ENCODE measurements around the gene MICU1. TPM values are rescaled to one million over a fixed set of nuclear protein-coding genes. Genes with fewer than 3 reads are reported as not detected.

Gene MICU1
- total RNA-seq, 1 experiment from 2014 or later, result 89.4 TPM

GRCh38 chr10:72505435-72505834, 120.4 kb downstream of the MICU1 start:
- no peak for DNase-seq
- intact Hi-C loops (cut with micrococcal nuclease; ENCODE audit: unreplicated experiment), result no loop called here
- BruUV-seq (replicated peaks), result no TSS peak
- H3K27ac Mint-ChIP-seq (ENCODE audit: unreplicated experiment), result no peak overlapping the region
- H3K9me3 Mint-ChIP-seq (ENCODE audit: low read depth, unreplicated experiment), result peaks cover 3% of the 10 kb centered on the region
- no peaks in the 10 kb centered on the region for H3K4me1 Mint-ChIP-seq (ENCODE audit: low read depth, unreplicated experiment)
- TF ChIP-seq CTCF (IDR thresholded peaks at IDR 0.05; ENCODE audit: unreplicated experiment), result no peak
- H3K36me3 Mint-ChIP-seq (ENCODE audit: insufficient read depth, unreplicated experiment), result no peaks in the 10 kb centered on the region
- CTCF ChIA-PET, result no interaction called here
- H3K4me3 Mint-ChIP-seq (ENCODE audit: low read depth, unreplicated experiment), result no peak overlapping the region
- no peaks in the 10 kb centered on the region for H3K27me3 Mint-ChIP-seq (ENCODE audit: unreplicated experiment)

GRCh38 chr10:72503694-72504438, 122.0 kb downstream of the MICU1 start:
- intact Hi-C loops (cut with micrococcal nuclease; ENCODE audit: unreplicated experiment), result no loop called here
- no peak for DNase-seq
- Mint-ChIP-seq H3K9me3 (ENCODE audit: low read depth, unreplicated experiment) (peaks cover 3% of the 10 kb centered on the region), H3K4me3 (ENCODE audit: low read depth, unreplicated experiment) (no peak overlapping the region), H3K27ac (ENCODE audit: unreplicated experiment) (no peak overlapping the region), H3K4me1 (ENCODE audit: low read depth, unreplicated experiment) (no peaks in the 10 kb centered on the region), H3K36me3 (ENCODE audit: insufficient read depth, unreplicated experiment) (no peaks in the 10 kb centered on the region), H3K27me3 (ENCODE audit: unreplicated experiment) (no peaks in the 10 kb centered on the region)
- CTCF ChIA-PET, result no interaction called here
- no TSS peak for BruUV-seq (replicated peaks)
- no peak for TF ChIP-seq CTCF (IDR thresholded peaks at IDR 0.05; ENCODE audit: unreplicated experiment)

GRCh38 chr10:72503241-72503640, 122.6 kb downstream of the MICU1 start:
- H3K27ac Mint-ChIP-seq (ENCODE audit: unreplicated experiment), result no peak overlapping the region
- no peak for TF ChIP-seq CTCF (IDR thresholded peaks at IDR 0.05; ENCODE audit: unreplicated experiment)
- DNase-seq, result no peak
- H3K27me3 Mint-ChIP-seq (ENCODE audit: unreplicated experiment), result no peaks in the 10 kb centered on the region
- H3K36me3 Mint-ChIP-seq (ENCODE audit: insufficient read depth, unreplicated experiment), result no peaks in the 10 kb centered on the region
- H3K4me3 Mint-ChIP-seq (ENCODE audit: low read depth, unreplicated experiment), result no peak overlapping the region
- intact Hi-C loops (cut with micrococcal nuclease; ENCODE audit: unreplicated experiment), result no loop called here
- CTCF ChIA-PET, result no interaction called here
- peaks cover 3% of the 10 kb centered on the region for H3K9me3 Mint-ChIP-seq (ENCODE audit: low read depth, unreplicated experiment)
- H3K4me1 Mint-ChIP-seq (ENCODE audit: low read depth, unreplicated experiment), result no peaks in the 10 kb centered on the region
- no TSS peak for BruUV-seq (replicated peaks)

GRCh38 chr10:72502581-72502980, 123.3 kb downstream of the MICU1 start:
- Mint-ChIP-seq H3K4me3 (ENCODE audit: low read depth, unreplicated experiment) (no peak overlapping the region), H3K27ac (ENCODE audit: unreplicated experiment) (no peak overlapping the region), H3K36me3 (ENCODE audit: insufficient read depth, unreplicated experiment) (no peaks in the 10 kb centered on the region), H3K4me1 (ENCODE audit: low read depth, unreplicated experiment) (no peaks in the 10 kb centered on the region), H3K9me3 (ENCODE audit: low read depth, unreplicated experiment) (peaks cover 3% of the 10 kb centered on the region), H3K27me3 (ENCODE audit: unreplicated experiment) (no peaks in the 10 kb centered on the region)
- DNase-seq, result no peak
- no TSS peak for BruUV-seq (replicated peaks)
- no peak for TF ChIP-seq CTCF (IDR thresholded peaks at IDR 0.05; ENCODE audit: unreplicated experiment)
- CTCF ChIA-PET, result no interaction called here
- intact Hi-C loops (cut with micrococcal nuclease; ENCODE audit: unreplicated experiment), result no loop called here

Data from Calu3 (cell line).